Body of pancreas (tissue), 4 donors: ENCODE measurements around the gene FLOT1.

Experiments used
- POLR2A ChIP-seq, 3 donors: fragments of 450-650 bp; IDR thresholded peaks; one replicate each; pipeline ENCODE4 v1.6.1; 2016; ENCODE audit warnings: antibody characterized with exemption in 3 of 3, mild to moderate bottlenecking in 2 of 3
- TF ChIP-seq, protein P1 (sequence below), 7 experiments: fragments of 450-650 bp in 4 of 7; fragments of 200-600 bp in 3 of 7; sonication (generic) in 3 of 7; IDR thresholded peaks; one replicate each; pipeline ENCODE4 v1.5.1; 2016 to 2019; ENCODE audit warnings: antibody characterized with exemption in 7 of 7

DNA sequence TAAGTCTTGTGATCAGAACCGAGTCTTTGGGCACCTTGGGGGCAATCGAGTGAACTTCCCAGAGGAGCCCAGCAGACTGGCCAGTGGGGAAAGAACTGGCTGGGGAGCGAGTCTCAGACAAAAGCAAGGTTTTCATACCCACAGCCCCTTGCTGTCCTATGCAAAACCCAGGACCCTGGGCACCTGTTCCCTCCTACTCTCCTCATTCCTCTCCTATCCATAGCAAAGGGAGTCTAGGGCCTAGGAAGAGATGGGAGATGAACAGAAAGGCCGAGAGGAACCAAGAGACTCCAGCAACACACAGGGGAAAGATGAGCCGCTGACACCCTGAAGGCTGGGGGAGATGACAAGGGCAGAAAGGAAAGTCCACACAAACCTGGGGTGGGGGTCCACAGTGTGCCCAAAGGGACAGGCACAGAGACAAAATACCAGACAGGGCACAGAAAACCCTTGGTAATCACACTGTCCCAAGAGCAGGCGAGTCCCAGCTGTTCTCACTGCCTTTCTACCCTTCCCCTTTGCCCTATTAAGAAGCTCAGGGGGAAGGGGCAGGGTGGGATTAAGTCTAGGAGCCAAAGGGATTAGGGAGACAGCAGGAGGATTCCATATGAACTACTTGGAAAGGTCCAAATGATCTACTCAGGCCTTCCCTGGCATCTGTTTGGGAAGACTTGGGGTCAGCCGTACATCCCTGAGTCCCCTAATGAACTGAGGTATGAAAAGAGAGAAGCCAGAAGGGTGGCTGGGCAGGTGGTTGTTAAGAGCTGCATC, 62.5 kb downstream of the FLOT1 start:
- TF ChIP-seq, protein P1, sequence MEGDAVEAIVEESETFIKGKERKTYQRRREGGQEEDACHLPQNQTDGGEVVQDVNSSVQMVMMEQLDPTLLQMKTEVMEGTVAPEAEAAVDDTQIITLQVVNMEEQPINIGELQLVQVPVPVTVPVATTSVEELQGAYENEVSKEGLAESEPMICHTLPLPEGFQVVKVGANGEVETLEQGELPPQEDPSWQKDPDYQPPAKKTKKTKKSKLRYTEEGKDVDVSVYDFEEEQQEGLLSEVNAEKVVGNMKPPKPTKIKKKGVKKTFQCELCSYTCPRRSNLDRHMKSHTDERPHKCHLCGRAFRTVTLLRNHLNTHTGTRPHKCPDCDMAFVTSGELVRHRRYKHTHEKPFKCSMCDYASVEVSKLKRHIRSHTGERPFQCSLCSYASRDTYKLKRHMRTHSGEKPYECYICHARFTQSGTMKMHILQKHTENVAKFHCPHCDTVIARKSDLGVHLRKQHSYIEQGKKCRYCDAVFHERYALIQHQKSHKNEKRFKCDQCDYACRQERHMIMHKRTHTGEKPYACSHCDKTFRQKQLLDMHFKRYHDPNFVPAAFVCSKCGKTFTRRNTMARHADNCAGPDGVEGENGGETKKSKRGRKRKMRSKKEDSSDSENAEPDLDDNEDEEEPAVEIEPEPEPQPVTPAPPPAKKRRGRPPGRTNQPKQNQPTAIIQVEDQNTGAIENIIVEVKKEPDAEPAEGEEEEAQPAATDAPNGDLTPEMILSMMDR (IDR thresholded peaks at IDR 0.05), result no peak
- TF ChIP-seq POLR2A (IDR thresholded peaks at IDR 0.05), result no peak
